MM.1S (cell line): ENCODE data around the gene RHOA.

ENCODE experiments used
- DNase-seq: peaks from one replicate; pipeline ENCODE4 v3.0.0-alpha.2; 2015
- H2AFZ ChIP-seq: fragments of 300-600 bp; sonication (generic); 2 replicates; pipeline ENCODE4 v1.6.0; 2016; ENCODE audit warnings: antibody characterized with exemption, low read length
- H3F3A ChIP-seq: fragments of 300-600 bp; sonication (generic); 2 replicates; pipeline ENCODE4 v1.6.1; 2016; ENCODE audit warnings: mild to moderate bottlenecking, antibody characterized with exemption, low read length, moderate library complexity, mixed read lengths; ENCODE audit not compliant: insufficient read depth
- H3K27ac ChIP-seq: fragments of 300-600 bp; sonication (generic); 2 replicates; pipeline ENCODE4 v1.5.1; 2016; ENCODE audit warnings: mild to moderate bottlenecking, low read length
- H3K27me3 ChIP-seq: fragments of 300-600 bp; sonication (generic); replicated peaks from 2 replicates; pipeline ENCODE4 v1.6.0; 2016; ENCODE audit warnings: low read length; ENCODE audit not compliant: insufficient read depth
- H3K36me3 ChIP-seq: fragments of 300-600 bp; sonication (generic); replicated peaks from 2 replicates; pipeline ENCODE4 v1.6.1; 2016; ENCODE audit warnings: mild to moderate bottlenecking, low read length, mixed read lengths; ENCODE audit not compliant: insufficient read depth
- H3K4me1 ChIP-seq: fragments of 300-600 bp; sonication (generic); 2 replicates; pipeline ENCODE4 v1.6.1; 2016; ENCODE audit warnings: low read length, mixed read lengths
- H3K4me2 ChIP-seq: fragments of 300-600 bp; sonication (generic); 2 replicates; pipeline ENCODE4 v1.6.0; 2016; ENCODE audit warnings: low read depth, low read length
- H3K4me3 ChIP-seq: fragments of 300-600 bp; sonication (generic); 2 replicates; pipeline ENCODE4 v1.5.1; 2016; ENCODE audit warnings: low read length, mixed read lengths
- H3K79me2 ChIP-seq: fragments of 300-600 bp; sonication (generic); 2 replicates; pipeline ENCODE4 v1.6.1; 2016; ENCODE audit warnings: mixed run types, low read length, mixed read lengths
- H3K9ac ChIP-seq: fragments of 300-600 bp; sonication (generic); 2 replicates; pipeline ENCODE4 v1.6.1; 2016; ENCODE audit warnings: low read length, mixed read lengths
- H3K9me2 ChIP-seq: fragments of 300-600 bp; sonication (generic); replicated peaks from 2 replicates; pipeline ENCODE4 v1.6.1; 2016; ENCODE audit warnings: mild to moderate bottlenecking, low read length, mixed read lengths; ENCODE audit not compliant: insufficient read depth
- H3K9me3 ChIP-seq: fragments of 300-600 bp; sonication (generic); replicated peaks from 2 replicates; pipeline ENCODE4 v1.6.1; 2016; ENCODE audit warnings: mild to moderate bottlenecking, low read length, mixed read lengths; ENCODE audit not compliant: insufficient read depth
- H4K20me1 ChIP-seq: fragments of 300-600 bp; sonication (generic); 2 replicates; pipeline ENCODE4 v1.6.1; 2016; ENCODE audit warnings: mild to moderate bottlenecking, low read length, moderate library complexity, mixed read lengths; ENCODE audit not compliant: insufficient read depth
- CTCF ChIP-seq: fragments of 300-600 bp; sonication (generic); IDR thresholded peaks from 2 replicates; pipeline ENCODE4 v1.5.1; 2016; ENCODE audit warnings: antibody characterized with exemption, low read length, mixed read lengths
- EZH2 ChIP-seq: fragments of 300-600 bp; sonication (generic); optimal IDR thresholded peaks from 2 replicates; pipeline ENCODE3; 2017; ENCODE audit warnings: low read depth, mild to moderate bottlenecking, antibody characterized with exemption, low read length, mixed read lengths
- EZH2phosphoT487 ChIP-seq: fragments of 300-600 bp; sonication (generic); IDR thresholded peaks from 2 replicates; pipeline ENCODE4 v1.6.1; 2018; ENCODE audit warnings: antibody characterized with exemption, low read length

The RHOA gene

GRCh38 chr3:49427586-49427985, 15.8 kb upstream of the RHOA start:
- H3K27ac ChIP-seq = no peak overlapping the region
- H3K9me3 ChIP-seq = no peaks in the 10 kb centered on the region
- H3K9me2 ChIP-seq = no peaks in the 10 kb centered on the region
- no peaks in the 10 kb centered on the region for H4K20me1 ChIP-seq
- no peak overlapping the region for H2AFZ ChIP-seq
- no peak overlapping the region for H3K9ac ChIP-seq
- DNase-seq = no peak
- 0 out of 2 replicates have a peak, but pooled peaks cover 7% of the 10 kb centered on the region for H3K4me1 ChIP-seq
- no peaks in the 10 kb centered on the region for H3F3A ChIP-seq
- no peaks in the 10 kb centered on the region for H3K27me3 ChIP-seq
- H3K4me2 ChIP-seq = no peak overlapping the region
- no peaks in the 10 kb centered on the region for H3K36me3 ChIP-seq
- no peaks in the 10 kb centered on the region for H3K79me2 ChIP-seq
- H3K4me3 ChIP-seq = no peak overlapping the region
- TF ChIP-seq CTCF (no peak), EZH2phosphoT487 (no peak), EZH2 (no peak)

- H3K4me1 ChIP-seq = 0 out of 2 replicates have a peak, but pooled peaks cover 7% of the 10 kb centered on the region
- no peak overlapping the region for H2AFZ ChIP-seq
- no peak overlapping the region for H3K4me3 ChIP-seq
- no peaks in the 10 kb centered on the region for H3K79me2 ChIP-seq
- H3K36me3 ChIP-seq = no peaks in the 10 kb centered on the region
- no peak for DNase-seq
- H4K20me1 ChIP-seq = no peaks in the 10 kb centered on the region
- no peaks in the 10 kb centered on the region for H3K9me2 ChIP-seq
- TF ChIP-seq EZH2phosphoT487 (no peak), EZH2 (no peak)
- no peaks in the 10 kb centered on the region for H3K27me3 ChIP-seq
- H3K9ac ChIP-seq = no peak overlapping the region
- H3K4me2 ChIP-seq = no peak overlapping the region
- H3K27ac ChIP-seq = no peak overlapping the region
- no peaks in the 10 kb centered on the region for H3F3A ChIP-seq
- no peaks in the 10 kb centered on the region for H3K9me3 ChIP-seq
Observed at GRCh38 chr3:49424816-49425215, 13.0 kb upstream of the RHOA start.

GRCh38 chr3:49422379-49423248, 10.8 kb upstream of the RHOA start, which contains the start of gene AMT:
AMT (minus strand) TSS chr3:49422473; CDS start chr3:49422450, 23 bp downstream.
- Histone ChIP-seq H3K4me2 (no peak within 1 kb of the TSS), H3K4me3 (no peak within 1 kb of the TSS), H4K20me1 (no peaks in the 10 kb centered on the region), H3K9ac (no peak within 1 kb of the TSS), H3F3A (no peaks in the 10 kb centered on the region), H3K4me1 (0 out of 2 replicates have a peak, but pooled peaks cover 7% of the 10 kb centered on the region), H3K36me3 (no peaks in the 10 kb centered on the region), H3K27ac (no peak within 1 kb of the TSS), H3K27me3 (no peaks in the 10 kb centered on the region), H3K9me2 (no peaks in the 10 kb centered on the region), H3K9me3 (no peaks in the 10 kb centered on the region), H2AFZ (no peak within 1 kb of the TSS), H3K79me2 (no peaks in the 10 kb centered on the region)
- DNase-seq = no peak
- TF ChIP-seq EZH2 = no peak
- TF ChIP-seq EZH2phosphoT487 = no peak
- TF ChIP-seq CTCF = no peak
